Fibroblast of gingiva (primary cell): Measurements from ENCODE around the gene STAT5B.
"Not testable (repeated sequence)": the region's sequence is repeated elsewhere in the genome, so short reads cannot be mapped to it uniquely, and the experiment has no call there.

Experiments used
- DNase-seq: peaks from one replicate; pipeline ENCODE4 v3.0.0-alpha.2; 2011; ENCODE audit warnings: low read depth

The STAT5B gene

GRCh38 chr17:42305543-42306384, 29.6 kb upstream of the STAT5B start:
- no peak for DNase-seq

GRCh38 chr17:42305031-42305330, 28.8 kb upstream of the STAT5B start:
- DNase-seq: not testable (repeated sequence)

GRCh38 chr17:42304187-42305030, 28.2 kb upstream of the STAT5B start:
- no peak for DNase-seq

GRCh38 chr17:42303694-42304093, 27.5 kb upstream of the STAT5B start:
- DNase-seq: no peak

- no peak for DNase-seq
Measured at GRCh38 chr17:42301022-42301421, 24.8 kb upstream of the STAT5B start.

GRCh38 chr17:42299913-42300312, 23.7 kb upstream of the STAT5B start:
- not testable (repeated sequence) for DNase-seq

GRCh38 chr17:42299361-42299760, 23.2 kb upstream of the STAT5B start:
- not testable (repeated sequence) for DNase-seq

- not testable (repeated sequence) for DNase-seq
Measured at GRCh38 chr17:42297775-42298174, 21.6 kb upstream of the STAT5B start.

- DNase-seq: no peak
Measured at GRCh38 chr17:42296012-42296411, 19.8 kb upstream of the STAT5B start.

GRCh38 chr17:42294469-42295398, 18.5 kb upstream of the STAT5B start:
- DNase-seq: no peak

GRCh38 chr17:42291129-42291528, 14.9 kb upstream of the STAT5B start:
- DNase-seq: no peak

- DNase-seq: no peak
Measured at GRCh38 chr17:42290577-42290976, 14.4 kb upstream of the STAT5B start.

- DNase-seq: no peak
Measured at GRCh38 chr17:42289611-42290181, 13.5 kb upstream of the STAT5B start.

GRCh38 chr17:42288803-42289610, 12.8 kb upstream of the STAT5B start:
- DNase-seq: no peak

GRCh38 chr17:42287977-42288802, 12.0 kb upstream of the STAT5B start, which contains the start of gene STAT5A:
TSS of gene STAT5A (plus strand) at chr17:42288498. CDS start at chr17:42289412, 914 bp downstream.
- DNase-seq: peak; percentile 90

GRCh38 chr17:42287305-42287976, 11.2 kb upstream of the STAT5B start:
- DNase-seq: peak; percentile 89

GRCh38 chr17:42286411-42287221, 10.4 kb upstream of the STAT5B start:
- no peak for DNase-seq

GRCh38 chr17:42285346-42286050, 9.3 kb upstream of the STAT5B start:
- no peak for DNase-seq
